ENCODE results near the gene TOPAZ1. TPM values are rescaled to one million over a fixed set of nuclear protein-coding genes. Genes with fewer than 3 reads are reported as not detected.

Gene TOPAZ1
- total and polyA plus RNA-seq, 2 of the 8 experiments (the other 6 are each of a cell fraction or from before 2014, with no cell fraction given) = not detected

- Histone ChIP-seq H3K23me2 (ENCODE audit: low read depth, low read length) (no peaks in the 10 kb centered on the region), H3K4me3 (ENCODE audit: extremely low read depth in 1 of 4, insufficient read depth in 2 of 4, low read depth in 3 of 4, low read length in 4 of 4) (no peak overlapping the region), H3K4me2 (ENCODE audit: insufficient read depth in 1 of 2, low read depth in 2 of 2, low read length in 2 of 2) (no peak overlapping the region), H3K56ac (replicated peaks; ENCODE audit: insufficient read length, low read depth, low read length) (no peak overlapping the region), H4K91ac (replicated peaks; ENCODE audit: insufficient read length, low read length) (no peak overlapping the region), H3K9me3 (ENCODE audit: insufficient read depth in 2 of 2, low read depth in 1 of 2, low read length in 1 of 2) (no peaks in the 10 kb centered on the region), H2AFZ (ENCODE audit: low read length) (no peak overlapping the region), H2AK5ac (ENCODE audit: low read depth, low read length) (no peak overlapping the region), H3K9ac (replicated peaks in 1 of 4; ENCODE audit: extremely low read depth in 1 of 4, low read depth in 3 of 4, low read length in 3 of 4) (no peak overlapping the region), H3K27me3 (replicated peaks in 1 of 4; ENCODE audit: control insufficient read depth in 3 of 4, extremely low read depth in 1 of 4, insufficient read depth in 3 of 4, low read length in 3 of 4) (no peaks in the 10 kb centered on the region), H3K79me1 (ENCODE audit: low read depth, low read length) (no peaks in the 10 kb centered on the region), H3K27ac (ENCODE audit: low read depth, low read length) (no peak overlapping the region), H3K79me2 (ENCODE audit: control insufficient read depth in 1 of 2, insufficient read depth in 2 of 2, low read length in 2 of 2) (no peaks in the 10 kb centered on the region), H4K5ac (ENCODE audit: insufficient read length, low read depth, low read length) (no peak overlapping the region), H3K36me3 (ENCODE audit: control insufficient read depth in 2 of 4, insufficient read depth in 4 of 4, low read length in 3 of 4) (no peaks in the 10 kb centered on the region), H4K20me1 (replicated peaks in 1 of 2; ENCODE audit: control insufficient read depth in 1 of 2, insufficient read depth in 2 of 2, low read length in 2 of 2) (no peaks in the 10 kb centered on the region), H2BK12ac (ENCODE audit: low read depth, low read length) (no peak overlapping the region), H4K8ac (ENCODE audit: extremely low read depth, insufficient read depth, low read length) (no peak overlapping the region), H3K4me1 (replicated peaks in 1 of 4; ENCODE audit: control insufficient read depth in 3 of 4, insufficient read depth in 4 of 4, low read length in 3 of 4) (no peaks in the 10 kb centered on the region), H2BK20ac (ENCODE audit: low read length) (no peak overlapping the region), H3K18ac (ENCODE audit: extremely low read depth, low read length) (no peak overlapping the region), H3K14ac (ENCODE audit: insufficient read length) (no peak overlapping the region), H2BK5ac (ENCODE audit: low read depth, low read length) (no peak overlapping the region), H2BK15ac (ENCODE audit: low read length) (no peak overlapping the region), H3K23ac (ENCODE audit: insufficient read length) (no peak overlapping the region), H3K4ac (replicated peaks; ENCODE audit: insufficient read length, low read depth, low read length) (no peak overlapping the region), H2BK120ac (replicated peaks; ENCODE audit: low read depth, low read length) (no peak overlapping the region)
- 88% methylated on average over 3 of the region's 3 CpGs; no CpG with 5 or more reads in 1 of the 2 experiments for WGBS, 2 experiments (ENCODE audit: extremely low coverage in 1 of 2, insufficient coverage in 1 of 2, insufficient read length in 1 of 2, insufficient replicate concordance in 2 of 2, low coverage in 1 of 2, low lambda C conversion rate in 2 of 2, missing lambda C conversion rate in 1 of 2)
- ChIA-PET CTCF (ENCODE audit: partially characterized antibody) (interaction anchor here (1.1 kb wide), 1 partner anchor 9 kb away, joined by 3 read pairs; no protein-coding TSS in a partner anchor), POLR2A (ENCODE audit: partially characterized antibody) (no interaction called here)
- FAIRE-seq = no peak
- no peak for DNase-seq (ENCODE audit: low read depth in 1 of 2, low spot score in 2 of 2)
- TF ChIP-seq CHD2 (IDR thresholded peaks at IDR 0.05; ENCODE audit: low read length) (no peak), ATF3 (IDR thresholded peaks at IDR 0.05; ENCODE audit: insufficient read depth, low read depth, low read length) (no peak), RFX5 (IDR thresholded peaks at IDR 0.05; ENCODE audit: borderline replicate concordance, low read depth, low read length) (no peak), GTF2F1 (IDR thresholded peaks at IDR 0.05; ENCODE audit: borderline replicate concordance, low read depth, low read length) (no peak), GABPA (IDR thresholded peaks at IDR 0.05; ENCODE audit: borderline replicate concordance, insufficient read depth, low read length) (no peak)
These were observed 14.1 kb upstream of the TOPAZ1 start for GRCh38 chr3:44227632-44228031.

All from H1 (cell line).